Measurements from ENCODE around the gene GPR3.

GPR3 gene, protein sequence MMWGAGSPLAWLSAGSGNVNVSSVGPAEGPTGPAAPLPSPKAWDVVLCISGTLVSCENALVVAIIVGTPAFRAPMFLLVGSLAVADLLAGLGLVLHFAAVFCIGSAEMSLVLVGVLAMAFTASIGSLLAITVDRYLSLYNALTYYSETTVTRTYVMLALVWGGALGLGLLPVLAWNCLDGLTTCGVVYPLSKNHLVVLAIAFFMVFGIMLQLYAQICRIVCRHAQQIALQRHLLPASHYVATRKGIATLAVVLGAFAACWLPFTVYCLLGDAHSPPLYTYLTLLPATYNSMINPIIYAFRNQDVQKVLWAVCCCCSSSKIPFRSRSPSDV

DNA sequence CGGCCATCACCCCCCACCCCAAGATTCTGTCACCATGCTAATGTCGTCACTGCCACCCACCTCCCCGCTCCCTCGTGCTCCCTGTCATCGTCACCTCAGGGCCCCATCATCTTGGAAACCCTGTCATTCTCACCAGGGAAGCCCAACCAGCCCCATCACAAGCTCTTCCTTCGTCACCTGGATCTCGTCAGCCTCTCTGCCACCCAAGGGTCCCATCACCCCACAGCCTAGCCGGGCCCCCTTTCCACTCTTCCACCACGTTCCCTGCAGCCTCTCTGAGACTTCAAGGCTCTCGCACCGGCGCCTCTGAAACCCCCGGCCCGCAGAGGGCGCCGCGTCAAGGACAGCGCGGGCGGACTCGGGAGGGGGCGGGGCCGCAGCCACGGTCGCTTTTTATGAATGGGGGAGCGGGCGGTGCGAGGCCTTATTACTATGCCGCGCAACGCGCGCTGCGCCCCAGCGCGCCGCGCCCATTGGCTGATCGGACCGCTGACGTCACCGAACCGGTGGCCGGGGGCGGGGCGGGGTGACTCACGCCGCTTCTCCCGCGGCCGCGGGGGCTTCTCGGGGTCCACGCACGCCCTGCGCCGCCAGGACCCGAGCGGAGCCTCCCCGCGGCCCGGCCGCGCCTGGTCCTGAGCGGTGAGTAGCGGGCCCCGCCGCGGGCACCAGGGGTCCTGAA lies at the start of gene GPR3:
Gene GPR3 (plus strand): TSS at position 527 of the 682 bp plus-strand sequence. CDS start 1,177 bp downstream, outside the sequence.
- DNase-seq = peak; percentile 76

DNA sequence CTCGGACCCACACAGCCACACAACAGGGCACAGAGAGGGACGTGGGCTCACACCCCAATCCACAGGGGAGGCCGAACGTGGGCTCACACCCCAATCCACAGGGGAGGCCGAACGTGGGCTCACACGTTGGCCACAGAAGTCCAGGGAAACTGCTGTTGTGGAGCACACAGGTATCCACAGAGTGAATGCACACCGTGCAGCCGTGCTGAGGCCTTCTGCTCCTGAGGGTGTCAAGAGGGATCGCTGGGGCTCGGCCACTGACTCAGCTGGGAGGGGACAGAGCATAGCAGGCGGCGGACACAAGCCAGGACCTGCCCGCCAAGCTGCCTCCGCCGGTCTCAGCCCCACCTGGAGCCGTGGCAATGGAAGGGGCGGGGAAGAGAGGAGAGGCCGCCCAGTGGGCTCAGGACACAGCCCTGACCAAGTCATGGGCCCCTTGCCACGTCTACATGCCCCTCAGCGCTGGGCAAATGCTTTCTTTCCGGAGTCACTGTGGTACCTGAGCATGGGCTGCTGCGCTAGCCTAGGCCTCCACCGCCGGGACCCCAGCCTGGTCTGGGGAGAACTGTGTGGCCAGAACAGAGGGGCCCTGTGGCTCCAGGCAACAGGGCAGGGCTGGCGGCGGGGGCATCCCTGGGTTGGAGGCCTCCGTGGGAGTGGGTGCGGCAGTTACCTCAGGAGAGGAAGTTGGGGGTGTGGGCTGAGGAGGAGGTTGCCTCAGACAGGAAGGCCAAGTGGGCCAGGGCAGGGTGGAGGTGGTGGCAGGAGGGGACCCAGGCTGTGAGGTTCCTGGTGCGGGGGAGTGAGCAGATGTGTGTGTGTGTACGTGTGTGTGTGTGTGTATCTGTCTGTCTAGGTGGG lies 49.4 kb upstream of the GPR3 start:
- DNase-seq = no peak

DNA sequence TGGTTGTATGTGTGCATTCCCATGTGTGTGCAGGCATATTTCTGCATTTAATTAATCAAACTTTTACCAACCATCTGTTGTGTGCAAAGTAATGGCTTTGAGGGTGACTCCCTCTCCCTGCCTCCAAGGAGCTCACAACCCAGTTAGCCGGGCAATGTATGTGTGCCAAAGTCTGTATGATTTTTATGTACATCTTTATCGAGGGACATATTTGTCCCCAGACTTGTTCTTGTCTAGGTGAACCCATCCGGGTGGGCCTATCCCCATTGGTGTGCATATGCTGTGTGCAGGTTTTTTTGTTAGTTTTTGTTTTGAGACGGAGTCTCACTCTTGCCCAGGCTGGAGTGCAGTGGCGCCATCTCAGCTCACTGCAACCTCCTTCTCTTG lies 48.8 kb upstream of the GPR3 start:
- no peak for DNase-seq

DNA sequence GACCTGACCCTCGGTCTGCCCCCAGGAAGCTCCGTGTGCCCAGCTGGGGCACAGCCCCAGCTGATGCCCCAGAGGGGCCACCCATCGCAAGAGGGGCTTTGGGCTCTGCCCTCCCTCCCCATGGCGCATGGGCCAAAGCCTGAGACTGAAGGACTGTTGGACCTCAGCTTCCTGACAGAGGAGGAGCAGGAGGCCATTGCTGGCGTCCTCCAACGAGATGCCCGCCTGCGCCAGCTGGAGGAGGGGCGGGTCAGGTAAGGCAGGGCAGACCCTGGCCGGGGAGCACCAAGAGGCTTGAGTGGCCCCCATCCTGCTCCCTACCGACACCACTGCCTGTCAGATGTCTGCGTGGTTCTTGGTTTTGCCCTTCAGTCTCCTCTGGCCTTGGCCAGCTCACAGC lies 47.1 kb upstream of the GPR3 start:
- DNase-seq = no peak

GRCh38 chr1:27346357-27346756 lies 46.1 kb upstream of the GPR3 start:
- DNase-seq = no peak

DNA sequence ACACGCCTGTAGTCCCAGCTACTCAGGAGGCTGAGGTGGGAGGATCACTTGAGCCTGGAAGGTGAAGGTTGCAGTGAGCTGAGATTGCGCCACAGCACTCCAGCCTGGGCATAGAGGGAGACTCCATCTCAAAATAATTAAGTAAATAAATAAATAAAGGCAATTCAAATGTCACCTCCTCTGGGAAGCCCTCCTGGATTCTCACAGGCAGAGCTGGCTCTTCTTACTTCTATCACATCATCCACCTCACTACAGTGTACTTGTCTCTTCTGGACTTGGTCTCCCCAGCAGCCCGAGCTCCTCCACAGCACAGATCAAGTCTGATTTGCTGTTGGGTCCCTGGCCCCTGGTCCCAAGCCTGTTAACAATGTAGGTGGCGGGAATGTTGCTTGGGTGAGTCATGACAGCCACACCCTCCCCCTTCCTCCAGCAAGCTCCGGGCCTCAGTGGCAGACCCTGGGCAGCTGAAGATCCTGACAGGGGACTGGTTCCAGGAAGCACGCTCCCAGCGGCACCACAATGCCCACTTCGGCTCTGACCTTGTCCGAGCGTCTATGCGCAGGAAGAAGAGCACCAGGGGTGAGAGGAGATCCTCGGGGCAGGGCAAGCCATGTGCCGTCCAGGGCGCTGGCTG lies 45.3 kb upstream of the GPR3 start:
- DNase-seq = no peak

DNA sequence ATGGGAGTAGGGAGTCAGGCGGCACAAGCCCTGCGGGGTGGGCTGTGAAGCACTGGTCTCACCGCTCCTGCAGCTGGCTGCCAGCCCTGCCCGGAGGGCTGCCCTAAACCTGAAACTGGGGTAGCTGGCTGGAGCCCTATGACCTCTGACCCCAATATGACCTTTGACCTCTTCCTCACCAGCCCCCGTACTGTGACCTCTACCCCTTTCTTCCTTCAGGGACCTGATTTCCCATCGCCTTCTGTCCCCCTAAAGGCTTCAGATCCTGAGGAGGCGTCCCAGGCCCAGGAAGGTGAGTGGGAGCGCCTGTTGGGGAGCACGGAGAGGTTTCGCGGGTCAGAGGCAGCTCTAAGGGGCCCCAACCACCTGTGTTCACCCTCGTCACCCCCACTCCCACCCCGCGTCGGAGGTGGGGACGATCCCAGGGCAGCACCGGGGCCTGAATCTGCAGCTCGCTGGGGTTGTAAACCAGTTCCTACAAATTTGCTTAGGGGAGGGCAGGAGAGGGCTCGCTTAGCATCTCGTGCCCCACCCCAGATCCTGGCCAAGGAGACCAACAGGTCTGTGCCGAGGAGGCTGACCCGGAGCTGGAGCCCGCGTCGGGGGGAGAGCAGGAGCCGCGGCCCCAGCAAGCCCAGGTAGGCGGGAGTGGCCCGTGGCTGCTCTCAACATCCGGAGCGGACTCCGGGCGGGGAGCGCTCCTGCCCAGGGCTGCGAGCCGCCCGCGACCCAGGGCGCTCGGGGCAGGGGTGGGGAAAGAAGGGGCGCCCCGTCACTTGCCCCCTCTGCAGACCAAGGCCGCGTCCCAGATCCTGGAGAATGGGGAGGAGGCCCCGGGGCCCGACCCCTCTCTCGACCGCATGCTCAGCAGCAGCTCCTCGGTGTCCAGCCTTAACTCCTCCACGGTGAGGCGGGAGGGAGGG lies 43.3 kb upstream of the GPR3 start:
- no peak for DNase-seq

DNA sequence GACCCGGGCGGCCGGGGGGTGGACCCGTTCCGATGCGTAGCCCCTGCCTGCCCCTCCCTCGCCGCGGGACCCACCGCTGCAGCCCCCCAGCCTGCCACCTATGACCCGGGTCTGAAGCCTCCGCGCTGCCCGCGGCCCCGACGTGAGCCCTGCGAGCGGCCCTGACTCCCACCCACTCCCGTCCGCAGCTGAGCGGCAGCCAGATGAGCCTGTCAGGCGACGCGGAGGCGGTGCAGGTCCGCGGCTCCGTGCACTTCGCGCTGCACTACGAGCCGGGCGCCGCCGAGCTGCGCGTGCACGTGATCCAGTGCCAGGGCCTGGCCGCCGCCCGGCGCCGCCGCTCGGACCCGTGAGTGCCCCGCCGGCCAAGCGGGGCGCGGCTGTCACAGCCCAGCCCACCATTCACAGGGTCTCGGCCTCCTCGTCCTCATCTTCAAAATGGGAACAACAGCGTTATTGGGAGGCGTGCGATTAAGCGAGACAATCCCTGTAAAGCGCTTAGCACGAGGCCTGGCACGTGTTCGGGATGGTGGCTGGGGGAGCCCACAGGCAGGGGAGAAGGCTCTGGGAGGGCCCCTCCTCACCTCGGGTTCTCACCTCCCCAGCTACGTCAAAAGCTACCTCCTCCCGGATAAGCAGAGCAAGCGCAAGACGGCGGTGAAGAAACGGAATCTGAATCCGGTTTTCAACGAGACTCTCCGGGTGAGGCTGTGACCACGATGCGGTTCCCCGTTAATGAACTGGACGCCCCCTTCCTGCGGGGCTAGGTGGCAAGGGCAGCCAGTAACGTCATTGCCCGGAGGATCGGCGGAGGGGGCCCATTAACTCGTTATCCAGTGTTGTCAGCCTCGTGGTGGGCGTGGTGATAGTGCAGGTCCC lies 42.4 kb upstream of the GPR3 start:
- DNase-seq = no peak

GRCh38 chr1:27350663-27351540 lies 41.5 kb upstream of the GPR3 start:
- DNase-seq = no peak

GRCh38 chr1:27351541-27352107 lies 40.8 kb upstream of the GPR3 start:
- DNase-seq = no peak

- no peak for DNase-seq
Observed at GRCh38 chr1:27353166-27353565, 39.3 kb upstream of the GPR3 start.

GRCh38 chr1:27353629-27354028 lies 38.8 kb upstream of the GPR3 start:
- no peak for DNase-seq

DNA sequence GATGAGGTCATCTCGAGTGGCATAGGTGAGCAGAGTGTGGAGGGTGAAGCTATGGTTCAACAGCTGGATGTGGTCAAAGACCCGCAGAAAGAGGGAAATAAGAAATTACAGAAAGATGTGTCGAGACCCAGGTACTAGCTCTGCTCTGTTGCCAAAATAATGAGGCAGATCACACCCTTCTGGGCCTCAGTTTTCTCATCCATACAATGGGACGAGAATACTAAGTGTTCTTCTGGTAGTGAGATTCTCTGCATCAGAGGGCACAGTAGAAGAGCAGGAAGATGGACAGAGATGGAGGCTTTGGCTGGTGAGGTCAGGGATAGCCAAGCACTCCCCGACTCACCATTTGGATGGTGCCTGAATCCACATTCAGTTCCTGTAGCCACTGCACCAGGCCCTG lies 36.7 kb upstream of the GPR3 start:
- DNase-seq = no peak

GRCh38 chr1:27356277-27356618 lies 36.2 kb upstream of the GPR3 start:
- no peak for DNase-seq

DNA sequence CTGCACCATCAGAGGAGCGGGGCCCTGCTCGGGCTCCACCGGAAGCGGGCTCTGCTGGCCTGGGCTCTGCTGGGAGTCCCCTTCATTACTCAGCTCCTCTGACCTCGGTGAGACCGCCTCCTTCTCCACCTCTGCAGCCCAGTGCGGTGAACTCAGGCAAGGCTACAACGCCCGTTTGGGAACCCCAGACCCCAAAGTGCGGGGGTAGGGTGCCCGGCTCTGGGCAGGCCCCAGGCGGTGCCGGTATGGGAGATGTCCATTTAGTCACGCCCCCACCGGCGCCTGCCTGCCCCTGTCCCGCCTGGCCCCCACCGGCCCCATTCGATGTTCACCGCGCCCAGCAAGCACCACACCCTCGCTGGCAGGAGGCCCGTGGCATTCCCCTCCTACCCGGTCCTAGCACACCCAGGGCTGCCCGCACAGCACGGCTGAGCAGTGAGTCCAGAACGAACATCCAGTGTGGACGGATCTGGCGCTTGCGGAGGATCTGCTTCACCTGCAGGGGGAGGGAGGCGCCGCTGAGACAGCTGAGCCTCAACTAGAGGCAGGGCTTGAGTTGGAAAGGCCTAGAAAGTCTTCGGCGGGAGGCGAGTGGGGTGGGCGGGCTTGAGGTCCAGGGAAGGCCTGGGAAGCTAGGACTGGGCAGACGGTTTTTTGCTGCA lies 35.7 kb upstream of the GPR3 start:
- DNase-seq = no peak

DNA sequence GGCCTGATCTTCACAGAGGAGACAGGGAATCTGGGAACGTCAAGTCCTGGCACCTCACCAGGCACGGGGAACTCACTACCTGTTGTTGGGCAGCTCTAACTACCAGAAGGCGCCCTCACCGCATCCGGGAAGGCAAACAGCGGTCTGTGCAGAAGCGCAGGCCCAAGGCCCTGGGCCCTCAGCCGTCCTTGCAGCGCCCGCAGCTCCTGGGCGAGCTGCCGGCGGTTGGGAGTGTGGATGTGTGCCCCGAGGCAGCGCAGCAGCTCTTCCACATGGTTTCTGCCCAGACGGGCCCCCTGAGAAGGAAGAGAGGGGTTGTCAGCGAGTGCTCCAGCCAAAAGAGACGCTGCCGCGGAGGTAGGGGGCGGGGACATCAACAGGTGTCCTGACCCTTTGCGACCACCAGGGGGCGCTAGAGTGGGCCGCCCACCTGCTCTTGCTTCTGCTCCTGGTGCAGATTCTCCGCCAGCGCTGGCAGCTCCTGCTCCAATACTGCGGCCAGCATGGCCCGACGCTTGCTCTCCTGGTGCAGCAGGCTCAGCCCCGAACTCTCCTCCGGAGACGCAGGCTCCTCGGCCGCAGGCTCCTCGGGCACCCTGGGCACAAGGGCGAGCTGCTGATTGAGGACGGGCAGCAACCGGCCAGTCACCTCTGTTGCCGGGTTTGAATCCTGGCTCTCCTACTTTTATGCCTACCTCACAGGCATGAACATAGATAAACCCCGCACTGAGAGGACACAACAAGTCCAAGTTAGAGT lies 35.0 kb upstream of the GPR3 start:
- no peak for DNase-seq

GRCh38 chr1:27358038-27358927 lies 34.1 kb upstream of the GPR3 start:
- no peak for DNase-seq
